Fibroblast of skin of left quadriceps (primary cell): Measurements from ENCODE around the gene MAG.

ENCODE experiments used
- DNase-seq, 2 experiments: peaks; one replicate each; pipeline ENCODE4 v3.0.0-alpha.2; 2013; ENCODE audit warnings: low read depth in 2 of 2

The MAG gene

GRCh38 chr19:35362261-35363000 is 70.5 kb downstream of the MAG start:
- DNase-seq, result no peak

GRCh38 chr19:35363001-35363590 is 71.1 kb downstream of the MAG start:
- no peak for DNase-seq
